GM23338 (cell line): ENCODE measurements around the gene SOWAHA.

Experiments
- CREB1 ChIP-seq: fragments of 250-450 bp; sonication (Bioruptor Pico); IDR thresholded peaks from 2 replicates; pipeline ENCODE4 v1.5.0; 2020; ENCODE audit warnings: low read depth, mild to moderate bottlenecking, moderate library complexity
- CTCF ChIP-seq, 2 experiments: fragments of 200-600 bp in 1 of 2; sonication (generic) in 1 of 2; conservative IDR thresholded peaks; 2 replicates each; pipeline versions ENCODE4 v1.5.1 to v1.6.1; 2016 to 2017; ENCODE audit warnings: antibody characterized with exemption in 2 of 2, low read depth in 2 of 2, mild to moderate bottlenecking in 2 of 2, moderate library complexity in 1 of 2
- EZH2 ChIP-seq: fragments of 200-600 bp; sonication (generic); IDR thresholded peaks from one replicate; pipeline ENCODE4 v1.8.0; 2017; ENCODE audit warnings: antibody characterized with exemption, mild to moderate bottlenecking, low read depth; ENCODE audit not compliant: unreplicated experiment
- EZH2phosphoT487 ChIP-seq: fragments of 200-600 bp; sonication (generic); IDR thresholded peaks from one replicate; pipeline ENCODE4 v1.8.1; 2018; ENCODE audit warnings: antibody characterized with exemption; ENCODE audit not compliant: unreplicated experiment
- JUNB ChIP-seq: IDR thresholded peaks from one replicate; pipeline ENCODE4 v1.6.1; 2016; ENCODE audit warnings: antibody characterized with exemption; ENCODE audit not compliant: unreplicated experiment
- POLR2AphosphoS5 ChIP-seq: IDR thresholded peaks from 2 replicates; pipeline ENCODE4 v1.6.1; 2016; ENCODE audit warnings: antibody characterized with exemption, low read depth
- REST ChIP-seq: IDR thresholded peaks from one replicate; pipeline ENCODE4 v1.6.1; 2018; ENCODE audit warnings: antibody characterized with exemption; ENCODE audit not compliant: unreplicated experiment
- STAT1 ChIP-seq: IDR thresholded peaks from one replicate; pipeline ENCODE4 v1.6.1; 2016; ENCODE audit warnings: antibody characterized with exemption; ENCODE audit not compliant: unreplicated experiment
- ZNF114 ChIP-seq: fragments of 250-450 bp; sonication (Bioruptor Pico); IDR thresholded peaks from 2 replicates; pipeline ENCODE4 v1.5.0; 2020; ENCODE audit warnings: mild to moderate bottlenecking, moderate library complexity
- ZNF331 ChIP-seq: fragments of 250-450 bp; sonication (Bioruptor Pico); IDR thresholded peaks from 2 replicates; pipeline ENCODE4 v1.5.0; 2020; ENCODE audit warnings: low read depth, mild to moderate bottlenecking, moderate library complexity
- TF ChIP-seq, protein P1 (sequence below): IDR thresholded peaks from 2 replicates; pipeline ENCODE4 v1.6.1; 2016; ENCODE audit warnings: antibody characterized with exemption
- TF ChIP-seq, protein P2 (sequence below): fragments of 250-450 bp; sonication (Bioruptor Pico); IDR thresholded peaks from 2 replicates; pipeline ENCODE4 v1.5.0; 2020; ENCODE audit warnings: mild to moderate bottlenecking, moderate library complexity

GRCh38 chr5:132790201-132790865, 22.8 kb upstream of the SOWAHA start:
- TF ChIP-seq EZH2 (no peak), CTCF (conservative IDR thresholded peaks at IDR 0.05; ENCODE audit: low read depth in 2 of 2) (no peak), EZH2phosphoT487 (no peak), ZNF114 (CRISPR knock-in tag) (no peak), STAT1 (no peak), POLR2AphosphoS5 (no peak), CREB1 (CRISPR knock-in tag) (no peak), REST (no peak), JUNB (no peak), ZNF331 (CRISPR knock-in tag) (no peak)
- TF ChIP-seq, protein P1, sequence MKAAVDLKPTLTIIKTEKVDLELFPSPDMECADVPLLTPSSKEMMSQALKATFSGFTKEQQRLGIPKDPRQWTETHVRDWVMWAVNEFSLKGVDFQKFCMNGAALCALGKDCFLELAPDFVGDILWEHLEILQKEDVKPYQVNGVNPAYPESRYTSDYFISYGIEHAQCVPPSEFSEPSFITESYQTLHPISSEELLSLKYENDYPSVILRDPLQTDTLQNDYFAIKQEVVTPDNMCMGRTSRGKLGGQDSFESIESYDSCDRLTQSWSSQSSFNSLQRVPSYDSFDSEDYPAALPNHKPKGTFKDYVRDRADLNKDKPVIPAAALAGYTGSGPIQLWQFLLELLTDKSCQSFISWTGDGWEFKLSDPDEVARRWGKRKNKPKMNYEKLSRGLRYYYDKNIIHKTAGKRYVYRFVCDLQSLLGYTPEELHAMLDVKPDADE = no peak
- TF ChIP-seq, protein P2, sequence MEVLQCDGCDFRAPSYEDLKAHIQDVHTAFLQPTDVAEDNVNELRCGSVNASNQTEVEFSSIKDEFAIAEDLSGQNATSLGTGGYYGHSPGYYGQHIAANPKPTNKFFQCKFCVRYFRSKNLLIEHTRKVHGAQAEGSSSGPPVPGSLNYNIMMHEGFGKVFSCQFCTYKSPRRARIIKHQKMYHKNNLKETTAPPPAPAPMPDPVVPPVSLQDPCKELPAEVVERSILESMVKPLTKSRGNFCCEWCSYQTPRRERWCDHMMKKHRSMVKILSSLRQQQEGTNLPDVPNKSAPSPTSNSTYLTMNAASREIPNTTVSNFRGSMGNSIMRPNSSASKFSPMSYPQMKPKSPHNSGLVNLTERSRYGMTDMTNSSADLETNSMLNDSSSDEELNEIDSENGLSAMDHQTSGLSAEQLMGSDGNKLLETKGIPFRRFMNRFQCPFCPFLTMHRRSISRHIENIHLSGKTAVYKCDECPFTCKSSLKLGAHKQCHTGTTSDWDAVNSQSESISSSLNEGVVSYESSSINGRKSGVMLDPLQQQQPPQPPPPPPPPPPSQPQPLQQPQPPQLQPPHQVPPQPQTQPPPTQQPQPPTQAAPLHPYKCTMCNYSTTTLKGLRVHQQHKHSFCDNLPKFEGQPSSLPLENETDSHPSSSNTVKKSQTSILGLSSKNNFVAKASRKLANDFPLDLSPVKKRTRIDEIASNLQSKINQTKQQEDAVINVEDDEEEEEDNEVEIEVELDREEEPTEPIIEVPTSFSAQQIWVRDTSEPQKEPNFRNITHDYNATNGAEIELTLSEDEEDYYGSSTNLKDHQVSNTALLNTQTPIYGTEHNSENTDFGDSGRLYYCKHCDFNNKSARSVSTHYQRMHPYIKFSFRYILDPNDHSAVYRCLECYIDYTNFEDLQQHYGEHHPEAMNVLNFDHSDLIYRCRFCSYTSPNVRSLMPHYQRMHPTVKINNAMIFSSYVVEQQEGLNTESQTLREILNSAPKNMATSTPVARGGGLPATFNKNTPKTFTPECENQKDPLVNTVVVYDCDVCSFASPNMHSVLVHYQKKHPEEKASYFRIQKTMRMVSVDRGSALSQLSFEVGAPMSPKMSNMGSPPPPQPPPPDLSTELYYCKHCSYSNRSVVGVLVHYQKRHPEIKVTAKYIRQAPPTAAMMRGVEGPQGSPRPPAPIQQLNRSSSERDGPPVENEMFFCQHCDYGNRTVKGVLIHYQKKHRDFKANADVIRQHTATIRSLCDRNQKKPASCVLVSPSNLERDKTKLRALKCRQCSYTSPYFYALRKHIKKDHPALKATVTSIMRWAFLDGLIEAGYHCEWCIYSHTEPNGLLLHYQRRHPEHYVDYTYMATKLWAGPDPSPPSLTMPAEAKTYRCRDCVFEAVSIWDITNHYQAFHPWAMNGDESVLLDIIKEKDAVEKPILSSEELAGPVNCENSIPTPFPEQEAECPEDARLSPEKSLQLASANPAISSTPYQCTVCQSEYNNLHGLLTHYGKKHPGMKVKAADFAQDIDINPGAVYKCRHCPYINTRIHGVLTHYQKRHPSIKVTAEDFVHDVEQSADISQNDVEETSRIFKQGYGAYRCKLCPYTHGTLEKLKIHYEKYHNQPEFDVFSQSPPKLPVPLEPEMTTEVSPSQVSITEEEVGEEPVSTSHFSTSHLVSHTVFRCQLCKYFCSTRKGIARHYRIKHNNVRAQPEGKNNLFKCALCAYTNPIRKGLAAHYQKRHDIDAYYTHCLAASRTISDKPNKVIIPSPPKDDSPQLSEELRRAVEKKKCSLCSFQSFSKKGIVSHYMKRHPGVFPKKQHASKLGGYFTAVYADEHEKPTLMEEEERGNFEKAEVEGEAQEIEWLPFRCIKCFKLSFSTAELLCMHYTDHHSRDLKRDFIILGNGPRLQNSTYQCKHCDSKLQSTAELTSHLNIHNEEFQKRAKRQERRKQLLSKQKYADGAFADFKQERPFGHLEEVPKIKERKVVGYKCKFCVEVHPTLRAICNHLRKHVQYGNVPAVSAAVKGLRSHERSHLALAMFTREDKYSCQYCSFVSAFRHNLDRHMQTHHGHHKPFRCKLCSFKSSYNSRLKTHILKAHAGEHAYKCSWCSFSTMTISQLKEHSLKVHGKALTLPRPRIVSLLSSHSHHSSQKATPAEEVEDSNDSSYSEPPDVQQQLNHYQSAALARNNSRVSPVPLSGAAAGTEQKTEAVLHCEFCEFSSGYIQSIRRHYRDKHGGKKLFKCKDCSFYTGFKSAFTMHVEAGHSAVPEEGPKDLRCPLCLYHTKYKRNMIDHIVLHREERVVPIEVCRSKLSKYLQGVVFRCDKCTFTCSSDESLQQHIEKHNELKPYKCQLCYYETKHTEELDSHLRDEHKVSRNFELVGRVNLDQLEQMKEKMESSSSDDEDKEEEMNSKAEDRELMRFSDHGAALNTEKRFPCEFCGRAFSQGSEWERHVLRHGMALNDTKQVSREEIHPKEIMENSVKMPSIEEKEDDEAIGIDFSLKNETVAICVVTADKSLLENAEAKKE (CRISPR knock-in tag) = no peak
